Caco-2 (cell line): ENCODE data around the gene PMS1. TPM values are rescaled to one million over a fixed set of nuclear protein-coding genes. Genes with fewer than 3 reads are reported as not detected.

Source experiments
- BruUV-seq: library from RNA; stranded (reverse); fragments of 400-500 nt; replicated peaks from 2 replicates; lab custom pipeline; 2021; lab: Mats Ljungman, UMichigan
- CTCF ChIA-PET: fragments of 300-600 bp; sonication (Branson Sonifier 250); formaldehyde crosslinking; loops from one replicate; lab custom pipeline; 2022; ENCODE audit warnings: antibody characterized with exemption; lab: Charles Lee
- POLR2A ChIA-PET: fragments of 300-600 bp; sonication (Branson Sonifier 250); formaldehyde crosslinking; loops from one replicate; lab custom pipeline; 2022; ENCODE audit warnings: antibody characterized with exemption; lab: Charles Lee
- DNase-seq, 2 experiments: peaks; one replicate each; pipeline versions ENCODE4 v3.0.0 to v3.0.0-alpha.2; 2020 to 2022
- H3K27me3 ChIP-seq: replicated peaks from 2 replicates; pipeline ENCODE4 v1.6.0; 2011; ENCODE audit warnings: low read length; ENCODE audit not compliant: control insufficient read depth, insufficient read depth
- H3K36me3 ChIP-seq: 2 replicates; pipeline ENCODE4 v1.5.1; 2011; ENCODE audit warnings: low read length; ENCODE audit not compliant: control insufficient read depth, insufficient read depth
- H3K4me1 ChIP-seq: fragments of 250-450 bp; sonication (Bioruptor Pico); 2 replicates; pipeline ENCODE4 v1.5.1; 2020; ENCODE audit warnings: mild to moderate bottlenecking
- H3K4me3 ChIP-seq: 2 replicates; pipeline ENCODE4 v1.5.1; 2011; ENCODE audit warnings: low read depth, mild to moderate bottlenecking, control low read depth, low read length
- H3K9me3 ChIP-seq: fragments of 250-450 bp; sonication (Bioruptor Pico); 2 replicates; pipeline ENCODE4 v1.5.1; 2020; ENCODE audit warnings: mild to moderate bottlenecking, moderate library complexity
- H3K27ac Mint-ChIP-seq: one replicate; pipeline ENCODE4 v1.8.0; 2022; ENCODE audit warnings: mixed read lengths; ENCODE audit not compliant: unreplicated experiment
- H3K27me3 Mint-ChIP-seq: one replicate; pipeline ENCODE4 v1.8.0; 2022; ENCODE audit warnings: mixed read lengths; ENCODE audit not compliant: insufficient read depth, unreplicated experiment
- H3K36me3 Mint-ChIP-seq: one replicate; pipeline ENCODE4 v1.8.0; 2022; ENCODE audit warnings: mild to moderate bottlenecking, mixed read lengths; ENCODE audit not compliant: insufficient read depth, unreplicated experiment
- H3K4me1 Mint-ChIP-seq: one replicate; pipeline ENCODE4 v1.8.0; 2022; ENCODE audit warnings: low read depth, mixed read lengths; ENCODE audit not compliant: unreplicated experiment
- H3K4me3 Mint-ChIP-seq: one replicate; pipeline ENCODE4 v1.8.0; 2022; ENCODE audit warnings: mild to moderate bottlenecking, moderate library complexity, mixed read lengths; ENCODE audit not compliant: unreplicated experiment
- H3K9me3 Mint-ChIP-seq: one replicate; pipeline ENCODE4 v1.8.0; 2022; ENCODE audit warnings: mixed read lengths; ENCODE audit not compliant: unreplicated experiment
- intact Hi-C: fragments of 100-400 bp; cut with micrococcal nuclease; formaldehyde crosslinking; loops from one replicate; pipeline ENCODE4 v1.10.0; 2022; ENCODE audit not compliant: unreplicated experiment
- total RNA-seq: library from RNA; stranded (reverse); gene quantifications from 2 replicates; pipeline ENCODE4 v1.2.3, GENCODE V29; 2022
- TF ChIP-seq, protein P1 (sequence below), 2 experiments: fragments of 200-600 bp in 1 of 2; IDR thresholded peaks; 1 replicate in 1 of 2; 2 replicates in 1 of 2; pipeline versions ENCODE4 v1.5.1 to v1.8.0; 2011 to 2022; ENCODE audit warnings: antibody characterized with exemption in 1 of 2, control low read depth in 1 of 2, inconsistent platforms in 1 of 2, low read depth in 1 of 2, low read length in 1 of 2, mild to moderate bottlenecking in 1 of 2, moderate library complexity in 1 of 2; ENCODE audit not compliant: insufficient read depth in 1 of 2, severe bottlenecking in 1 of 2, unreplicated experiment in 1 of 2

PMS1 gene
- total RNA-seq, 1 experiment from 2014 or later = 40.2 TPM

DNA sequence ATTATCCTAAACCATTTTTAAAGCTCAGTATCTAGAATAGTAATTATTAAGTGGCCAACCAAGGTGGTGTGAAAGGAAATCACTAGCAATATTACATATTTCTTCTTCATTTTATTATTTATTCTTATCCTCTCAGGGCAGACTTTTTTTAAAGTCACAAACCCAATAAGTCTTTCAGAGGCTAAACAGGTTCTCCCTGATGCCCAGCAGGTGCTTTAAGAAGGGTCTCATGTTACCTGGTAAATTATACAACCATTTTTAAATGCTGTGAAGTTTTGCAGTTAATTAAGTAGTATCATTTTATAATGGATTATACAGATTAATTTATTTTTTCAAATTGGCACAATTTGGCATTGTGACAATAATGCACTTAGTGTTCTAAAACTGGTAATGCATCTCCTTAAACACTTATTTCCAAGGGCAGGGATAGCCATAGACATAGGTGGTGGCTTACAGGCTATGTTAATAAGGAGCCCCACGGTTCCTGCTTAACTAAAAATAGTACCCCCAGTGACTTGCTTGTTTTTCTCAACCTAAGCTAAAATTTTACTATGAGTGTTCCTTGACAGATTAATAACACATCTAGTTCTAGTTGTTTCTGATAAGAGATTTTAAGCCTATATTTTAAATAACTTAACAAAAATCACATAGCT lies 67.0 kb downstream of the PMS1 start:
- Histone ChIP-seq H3K9me3 (no peaks in the 10 kb centered on the region), H3K27me3 (no peaks in the 10 kb centered on the region), H3K4me1 (no peaks in the 10 kb centered on the region), H3K4me3 (no peak overlapping the region), H3K36me3 (no peaks in the 10 kb centered on the region)
- H3K27ac Mint-ChIP-seq = no peak overlapping the region
- TF ChIP-seq, protein P1, sequence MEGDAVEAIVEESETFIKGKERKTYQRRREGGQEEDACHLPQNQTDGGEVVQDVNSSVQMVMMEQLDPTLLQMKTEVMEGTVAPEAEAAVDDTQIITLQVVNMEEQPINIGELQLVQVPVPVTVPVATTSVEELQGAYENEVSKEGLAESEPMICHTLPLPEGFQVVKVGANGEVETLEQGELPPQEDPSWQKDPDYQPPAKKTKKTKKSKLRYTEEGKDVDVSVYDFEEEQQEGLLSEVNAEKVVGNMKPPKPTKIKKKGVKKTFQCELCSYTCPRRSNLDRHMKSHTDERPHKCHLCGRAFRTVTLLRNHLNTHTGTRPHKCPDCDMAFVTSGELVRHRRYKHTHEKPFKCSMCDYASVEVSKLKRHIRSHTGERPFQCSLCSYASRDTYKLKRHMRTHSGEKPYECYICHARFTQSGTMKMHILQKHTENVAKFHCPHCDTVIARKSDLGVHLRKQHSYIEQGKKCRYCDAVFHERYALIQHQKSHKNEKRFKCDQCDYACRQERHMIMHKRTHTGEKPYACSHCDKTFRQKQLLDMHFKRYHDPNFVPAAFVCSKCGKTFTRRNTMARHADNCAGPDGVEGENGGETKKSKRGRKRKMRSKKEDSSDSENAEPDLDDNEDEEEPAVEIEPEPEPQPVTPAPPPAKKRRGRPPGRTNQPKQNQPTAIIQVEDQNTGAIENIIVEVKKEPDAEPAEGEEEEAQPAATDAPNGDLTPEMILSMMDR (IDR thresholded peaks at IDR 0.05; ENCODE audit: insufficient read depth in 1 of 2, low read depth in 1 of 2, low read length in 1 of 2, severe bottlenecking in 1 of 2, unreplicated experiment in 1 of 2) = no peak
- peaks cover 16% of the 10 kb centered on the region for H3K36me3 Mint-ChIP-seq
- BruUV-seq = no TSS peak
- no peaks in the 10 kb centered on the region for H3K27me3 Mint-ChIP-seq
- intact Hi-C loops = no loop called here
- no peak overlapping the region for H3K4me3 Mint-ChIP-seq
- CTCF ChIA-PET = no interaction called here
- H3K4me1 Mint-ChIP-seq = no peaks in the 10 kb centered on the region
- no peak for DNase-seq
- no peaks in the 10 kb centered on the region for H3K9me3 Mint-ChIP-seq
- POLR2A ChIA-PET = no interaction called here

DNA sequence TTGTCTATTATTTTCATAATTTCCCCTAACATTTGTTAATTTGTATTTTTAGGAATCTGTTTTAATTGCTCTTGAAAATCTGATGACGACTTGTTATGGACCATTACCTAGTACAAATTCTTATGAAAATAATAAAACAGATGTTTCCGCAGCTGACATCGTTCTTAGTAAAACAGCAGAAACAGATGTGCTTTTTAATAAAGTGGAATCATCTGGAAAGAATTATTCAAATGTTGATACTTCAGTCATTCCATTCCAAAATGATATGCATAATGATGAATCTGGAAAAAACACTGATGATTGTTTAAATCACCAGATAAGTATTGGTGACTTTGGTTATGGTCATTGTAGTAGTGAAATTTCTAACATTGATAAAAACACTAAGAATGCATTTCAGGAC lies 69.9 kb downstream of the PMS1 start:
- Mint-ChIP-seq H3K27me3 (no peaks in the 10 kb centered on the region), H3K36me3 (peaks cover 23% of the 10 kb centered on the region), H3K4me3 (no peak overlapping the region), H3K9me3 (no peaks in the 10 kb centered on the region), H3K4me1 (no peaks in the 10 kb centered on the region), H3K27ac (no peak overlapping the region)
- DNase-seq = no peak
- TF ChIP-seq, protein P1 (IDR thresholded peaks at IDR 0.05; ENCODE audit: insufficient read depth in 1 of 2, low read depth in 1 of 2, low read length in 1 of 2, severe bottlenecking in 1 of 2, unreplicated experiment in 1 of 2) = no peak
- intact Hi-C loops = no loop called here
- H3K4me1 ChIP-seq = no peaks in the 10 kb centered on the region
- no peak overlapping the region for H3K4me3 ChIP-seq
- H3K9me3 ChIP-seq = no peaks in the 10 kb centered on the region
- no peaks in the 10 kb centered on the region for H3K27me3 ChIP-seq
- ChIA-PET CTCF (no interaction called here), POLR2A (no interaction called here)
- no peaks in the 10 kb centered on the region for H3K36me3 ChIP-seq
- TSS peak; percentile 45 for BruUV-seq

GRCh38 chr2:189854940-189855339 lies 70.7 kb downstream of the PMS1 start:
- no peaks in the 10 kb centered on the region for H3K9me3 ChIP-seq
- BruUV-seq = no TSS peak
- CTCF ChIA-PET = no interaction called here
- H3K27me3 ChIP-seq = no peaks in the 10 kb centered on the region
- no peak overlapping the region for H3K4me3 ChIP-seq
- Mint-ChIP-seq H3K36me3 (peaks cover 24% of the 10 kb centered on the region), H3K4me1 (no peaks in the 10 kb centered on the region), H3K27me3 (no peaks in the 10 kb centered on the region), H3K27ac (no peak overlapping the region), H3K9me3 (no peaks in the 10 kb centered on the region), H3K4me3 (no peak overlapping the region)
- TF ChIP-seq, protein P1 (IDR thresholded peaks at IDR 0.05; ENCODE audit: insufficient read depth in 1 of 2, low read depth in 1 of 2, low read length in 1 of 2, severe bottlenecking in 1 of 2, unreplicated experiment in 1 of 2) = no peak
- intact Hi-C loops = no loop called here
- no peaks in the 10 kb centered on the region for H3K36me3 ChIP-seq
- POLR2A ChIA-PET = no interaction called here
- no peaks in the 10 kb centered on the region for H3K4me1 ChIP-seq
- no peak for DNase-seq
